PC-9 (cell line): ENCODE data around the gene ABCB7.

Experiments
- CTCF ChIP-seq: fragments of 200-600 bp; sonication (generic); conservative IDR thresholded peaks from 2 replicates; pipeline ENCODE4 v1.6.1; 2017; ENCODE audit warnings: mixed run types, antibody characterized with exemption, mild to moderate bottlenecking, moderate library complexity
- EZH2 ChIP-seq: fragments of 200-600 bp; sonication (generic); IDR thresholded peaks from 2 replicates; pipeline ENCODE4 v1.8.0; 2017; ENCODE audit warnings: antibody characterized with exemption, low read depth

- no peak for TF ChIP-seq CTCF
- no peak for TF ChIP-seq EZH2
Measured at GRCh38 chrX:75181721-75182120, 25.6 kb upstream of the ABCB7 start.
